SU-DHL-6 (cell line): Measurements from ENCODE around the gene SNAPIN.

Source experiments
- H2AFZ ChIP-seq: fragments of 200-600 bp; sonication (generic); 2 replicates; pipeline ENCODE4 v1.6.1; 2014; ENCODE audit warnings: low read depth, mild to moderate bottlenecking, moderate library complexity, mixed read lengths, antibody characterized with exemption, low read length; ENCODE audit not compliant: severe bottlenecking
- H3F3A ChIP-seq: fragments of 200-600 bp; shearing (Covaris generic); 2 replicates; pipeline ENCODE4 v1.6.0; 2016; ENCODE audit warnings: antibody characterized with exemption, mild to moderate bottlenecking; ENCODE audit not compliant: insufficient read depth
- H3K27ac ChIP-seq: fragments of 200-600 bp; sonication (generic); 2 replicates; pipeline ENCODE4 v1.5.1; 2016; ENCODE audit warnings: low read depth, mild to moderate bottlenecking, low read length, moderate library complexity, mixed read lengths
- H3K27me3 ChIP-seq: fragments of 200-600 bp; sonication (generic), shearing (Covaris generic); 2 replicates; pipeline ENCODE4 v1.6.0; 2014; ENCODE audit warnings: mild to moderate bottlenecking, low read length
- H3K36me3 ChIP-seq: fragments of 200-600 bp; sonication (generic); 2 replicates; pipeline ENCODE4 v1.6.1; 2014; ENCODE audit warnings: mild to moderate bottlenecking, low read length, mixed read lengths
- H3K4me2 ChIP-seq: fragments of 300-600, 200-600 bp; shearing (Covaris generic), sonication (generic); 2 replicates; pipeline ENCODE4 v1.6.0; 2014; ENCODE audit warnings: low read length, low read depth, mild to moderate bottlenecking; ENCODE audit not compliant: poor library complexity, severe bottlenecking
- H3K4me3 ChIP-seq: fragments of 200-600 bp; sonication (generic); 2 replicates; pipeline ENCODE4 v1.5.1; 2014; ENCODE audit warnings: antibody characterized with exemption, low read length, mild to moderate bottlenecking, mixed read lengths; ENCODE audit not compliant: insufficient read depth, poor library complexity, severe bottlenecking
- H3K79me2 ChIP-seq: fragments of 200-600 bp; sonication (generic); 2 replicates; pipeline ENCODE4 v1.6.1; 2014; ENCODE audit warnings: mild to moderate bottlenecking, low read length, moderate library complexity; ENCODE audit not compliant: insufficient read depth
- H3K9ac ChIP-seq: fragments of 200-600 bp; sonication (generic); 2 replicates; pipeline ENCODE4 v1.7.0; 2014; ENCODE audit warnings: mild to moderate bottlenecking, low read length
- H3K9me2 ChIP-seq: fragments of 200-600 bp; sonication (generic); replicated peaks from 2 replicates; pipeline ENCODE4 v1.6.1; 2014; ENCODE audit warnings: low read length; ENCODE audit not compliant: insufficient read depth
- H3K9me3 ChIP-seq: fragments of 200-600 bp; sonication (generic); 2 replicates; pipeline ENCODE4 v1.6.1; 2014; ENCODE audit warnings: low read length, mixed read lengths; ENCODE audit not compliant: insufficient read depth
- H4K20me1 ChIP-seq: fragments of 200-600 bp; sonication (generic); 2 replicates; pipeline ENCODE4 v1.6.1; 2014; ENCODE audit warnings: low read depth, mild to moderate bottlenecking, antibody characterized with exemption, low read length, moderate library complexity, mixed read lengths
- CTCF ChIP-seq: fragments of 200-600 bp; sonication (generic); IDR thresholded peaks from one replicate; pipeline ENCODE4 v1.5.1; 2017; ENCODE audit warnings: antibody characterized with exemption, mild to moderate bottlenecking, low read length, moderate library complexity; ENCODE audit not compliant: insufficient read depth, poor library complexity, severe bottlenecking
- EZH2phosphoT487 ChIP-seq: fragments of 200-600 bp; sonication (generic), shearing (Covaris generic); conservative IDR thresholded peaks from 2 replicates; pipeline ENCODE4 v1.6.1; 2018; ENCODE audit warnings: mild to moderate bottlenecking, antibody characterized with exemption, low read length, moderate library complexity, mixed read lengths

Gene SNAPIN

GRCh38 chr1:153627715-153628626 is 30.5 kb upstream of the SNAPIN start, which contains the start of gene S100A1:
TSS of gene S100A1 (plus strand) at chr1:153628434. CDS start at chr1:153630522, 2,088 bp downstream.
- Histone ChIP-seq H3F3A (no peaks in the 10 kb centered on the region), H3K9me2 (no peaks in the 10 kb centered on the region), H3K36me3 (no peaks in the 10 kb centered on the region), H3K79me2 (no peaks in the 10 kb centered on the region), H3K9me3 (no peaks in the 10 kb centered on the region), H3K27me3 (no peaks in the 10 kb centered on the region), H4K20me1 (no peaks in the 10 kb centered on the region), H2AFZ (no peak within 1 kb of the TSS), H3K4me3 (no peak within 1 kb of the TSS), H3K4me2 (no peak within 1 kb of the TSS), H3K9ac (no peak within 1 kb of the TSS), H3K27ac (no peak within 1 kb of the TSS)
- TF ChIP-seq EZH2phosphoT487: no peak
- no peak for TF ChIP-seq CTCF

- Histone ChIP-seq H3F3A (no peaks in the 10 kb centered on the region), H4K20me1 (no peaks in the 10 kb centered on the region), H3K36me3 (no peaks in the 10 kb centered on the region), H3K9me3 (no peaks in the 10 kb centered on the region), H3K9ac (no peak overlapping the region), H3K9me2 (no peaks in the 10 kb centered on the region), H3K27ac (no peak overlapping the region), H2AFZ (no peak overlapping the region), H3K4me3 (no peak overlapping the region), H3K27me3 (no peaks in the 10 kb centered on the region), H3K4me2 (no peak overlapping the region), H3K79me2 (no peaks in the 10 kb centered on the region)
- TF ChIP-seq CTCF (no peak), EZH2phosphoT487 (no peak)
Measured at GRCh38 chr1:153628638-153629342, 29.7 kb upstream of the SNAPIN start.

- Histone ChIP-seq H3K4me3 (no peak overlapping the region), H3K9me3 (no peaks in the 10 kb centered on the region), H3F3A (peaks cover under 1% of the 10 kb centered on the region; the same call in 1 of the 2 replicates), H3K27me3 (no peaks in the 10 kb centered on the region), H4K20me1 (no peaks in the 10 kb centered on the region), H2AFZ (no peak overlapping the region), H3K4me2 (no peak overlapping the region), H3K9me2 (no peaks in the 10 kb centered on the region), H3K27ac (no peak overlapping the region), H3K79me2 (peaks cover 3% of the 10 kb centered on the region), H3K36me3 (no peaks in the 10 kb centered on the region), H3K9ac (no peak overlapping the region)
- no peak for TF ChIP-seq EZH2phosphoT487
- no peak for TF ChIP-seq CTCF
Measured at GRCh38 chr1:153629343-153629665, 29.2 kb upstream of the SNAPIN start.
